ENCODE measurements around the gene CERKL. TPM values are rescaled to one million over a fixed set of nuclear protein-coding genes. Genes with fewer than 3 reads are reported as not detected.

The CERKL gene
- total RNA-seq, 1 donor from 2014 or later, result not detected

- Histone ChIP-seq H3K4me3 (no peak overlapping the region), H3K27me3 (ENCODE audit: low read depth) (peaks cover 65% of the 10 kb centered on the region), H3K36me3 (no peaks in the 10 kb centered on the region), H3K27ac (replicated peaks) (no peak overlapping the region), H3K9me3 (replicated peaks) (peaks cover 4% of the 10 kb centered on the region), H3K4me1 (peaks cover 10% of the 10 kb centered on the region)
- no peak for TF ChIP-seq CTCF (IDR thresholded peaks at IDR 0.05; ENCODE audit: borderline replicate concordance)
- intact Hi-C loops (cut with micrococcal nuclease), result no loop called here
- DNase-seq, result no peak
These were observed 3.3 kb upstream of the CERKL start for GRCh38 chr2:181660181-181660580.

DNA sequence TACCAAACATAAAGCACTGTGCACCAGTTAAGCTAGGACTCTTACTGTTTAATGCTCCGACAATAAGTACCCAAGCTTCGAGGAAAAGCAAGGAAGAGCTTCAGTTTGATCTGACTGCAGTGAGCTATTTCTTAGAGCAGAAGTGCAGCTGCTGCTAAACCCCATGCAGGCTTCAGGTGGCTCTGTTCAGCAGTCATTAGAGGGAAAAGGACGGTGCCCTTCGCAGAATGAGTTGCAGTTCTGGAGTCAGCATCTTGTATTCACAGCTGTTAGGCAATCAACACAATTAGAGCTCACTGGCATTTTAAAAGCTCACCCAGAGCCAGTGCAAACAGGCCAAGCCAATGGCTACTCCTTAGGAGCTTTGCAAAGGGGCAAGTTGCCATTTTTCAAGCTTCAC, 1.5 kb upstream of the CERKL start:
- H3K36me3 ChIP-seq, result no peaks in the 10 kb centered on the region
- peaks cover 10% of the 10 kb centered on the region for H3K4me1 ChIP-seq
- no peaks in the 10 kb centered on the region for H3K9me3 ChIP-seq (replicated peaks)
- TF ChIP-seq CTCF (IDR thresholded peaks at IDR 0.05; ENCODE audit: borderline replicate concordance), result no peak
- intact Hi-C loops (cut with micrococcal nuclease), result no loop called here
- no peak overlapping the region for H3K4me3 ChIP-seq
- DNase-seq, result no peak
- H3K27ac ChIP-seq (replicated peaks), result no peak overlapping the region
- H3K27me3 ChIP-seq (ENCODE audit: low read depth), result peaks cover 69% of the 10 kb centered on the region

- H3K27ac ChIP-seq (replicated peaks), result no peak overlapping the region
- peak overlapping the region; percentile 68 for H3K4me3 ChIP-seq
- H3K4me1 ChIP-seq, result peaks cover 10% of the 10 kb centered on the region
- no peak for DNase-seq
- no peaks in the 10 kb centered on the region for H3K9me3 ChIP-seq (replicated peaks)
- intact Hi-C loops (cut with micrococcal nuclease), result no loop called here
- peaks cover 69% of the 10 kb centered on the region for H3K27me3 ChIP-seq (ENCODE audit: low read depth)
- no peak for TF ChIP-seq CTCF (IDR thresholded peaks at IDR 0.05; ENCODE audit: borderline replicate concordance)
- H3K36me3 ChIP-seq, result no peaks in the 10 kb centered on the region
These were observed 474 bp upstream of the CERKL start for GRCh38 chr2:181657379-181657778.

- Histone ChIP-seq H3K27ac (replicated peaks) (no peak overlapping the region), H3K9me3 (replicated peaks) (no peaks in the 10 kb centered on the region), H3K4me3 (peak overlapping the region; percentile 68), H3K27me3 (ENCODE audit: low read depth) (peaks cover 60% of the 10 kb centered on the region), H3K4me1 (peaks cover 10% of the 10 kb centered on the region), H3K36me3 (no peaks in the 10 kb centered on the region)
- TF ChIP-seq CTCF (IDR thresholded peaks at IDR 0.05; ENCODE audit: borderline replicate concordance), result no peak
- DNase-seq, result no peak
- intact Hi-C loops (cut with micrococcal nuclease), result no loop called here
These were observed 1.4 kb downstream of the CERKL start for GRCh38 chr2:181655519-181655918.

- H3K4me3 ChIP-seq, result no peak overlapping the region
- intact Hi-C loops (cut with micrococcal nuclease), result no loop called here
- H3K4me1 ChIP-seq, result no peaks in the 10 kb centered on the region
- no peaks in the 10 kb centered on the region for H3K36me3 ChIP-seq
- no peak for DNase-seq
- no peak for TF ChIP-seq CTCF (IDR thresholded peaks at IDR 0.05; ENCODE audit: borderline replicate concordance)
- peaks cover 33% of the 10 kb centered on the region for H3K27me3 ChIP-seq (ENCODE audit: low read depth)
- no peak overlapping the region for H3K27ac ChIP-seq (replicated peaks)
- H3K9me3 ChIP-seq (replicated peaks), result no peaks in the 10 kb centered on the region
These were observed 7.4 kb downstream of the CERKL start for GRCh38 chr2:181649436-181649979.

Measured in left ventricle myocardium inferior (tissue), 1 donor.